HepG2 (cell line): ENCODE measurements around the gene CCL4. TPM values are rescaled to one million over a fixed set of nuclear protein-coding genes. Genes with fewer than 3 reads are reported as not detected.
"Not testable (repeated sequence)": the region's sequence is repeated elsewhere in the genome, so short reads cannot be mapped to it uniquely, and the experiment has no call there.

Source experiments
- ATAC-seq: fragments of 200-7000 bp; cut with Tn5 transposase; 3 replicates; pipeline ENCODE4 v1.9.1; 2020; ENCODE audit warnings: mild to moderate bottlenecking, moderate library complexity
- BruUV-seq: library from RNA; stranded (reverse); fragments of 400-500 nt; replicated peaks from 2 replicates; lab custom pipeline; 2021; lab: Mats Ljungman, UMichigan
- CTCF ChIA-PET: fragments of 300-600 bp; formaldehyde crosslinking; extraction: SDS; loops from one replicate; lab custom pipeline; 2021; ENCODE audit warnings: low total read pairs, inconsistent platforms, low intra/inter-chr PET ratio; lab: Yijun Ruan, JAX
- POLR2A ChIA-PET: fragments of 350-600 bp; sonication (Branson Sonifier 250); formaldehyde crosslinking; loops from one replicate; lab custom pipeline; 2020; ENCODE audit warnings: antibody characterized with exemption, inconsistent platforms; lab: Yijun Ruan, JAX
- DNase-seq: peaks from one replicate; pipeline ENCODE4 v3.0.0-alpha.2; 2015; ENCODE audit warnings: low spot score
- FAIRE-seq: peaks from 3 replicates; lab custom pipeline; 2011; peaks lifted over from hg19 to GRCh38; lab: Jason Lieb, UNC
- H2AFZ ChIP-seq: one replicate; pipeline ENCODE4 v1.6.1; 2011; ENCODE audit warnings: low read length, inconsistent platforms
- H3K27ac ChIP-seq: fragments of 300-600 bp; 3 replicates; pipeline ENCODE4 v1.8.0; 2011; ENCODE audit warnings: mixed run types, mild to moderate bottlenecking, mixed read lengths, low read length, inconsistent platforms; ENCODE audit not compliant: insufficient read depth; ENCODE audit errors: extremely low read length
- H3K27me3 ChIP-seq, 2 experiments: fragments of 200-600 bp in 1 of 2; 2 replicates in 1 of 2; 3 replicates in 1 of 2; pipeline versions ENCODE4 v1.6.0 to v1.8.0; 2011; ENCODE audit warnings: low read length in 2 of 2, mild to moderate bottlenecking in 2 of 2, moderate library complexity in 2 of 2, inconsistent platforms in 1 of 2; ENCODE audit not compliant: insufficient read depth in 2 of 2, control insufficient read depth in 1 of 2
- H3K36me3 ChIP-seq, 2 experiments: fragments of 200-600 bp in 1 of 2; replicated peaks in 1 of 2; 2 replicates in 1 of 2; 3 replicates in 1 of 2; pipeline versions ENCODE4 v1.5.1 to v1.8.0; 2011; ENCODE audit warnings: low read length in 2 of 2, inconsistent platforms in 1 of 2; ENCODE audit not compliant: insufficient read depth in 2 of 2, control insufficient read depth in 1 of 2
- H3K4me1 ChIP-seq: 2 replicates; pipeline ENCODE4 v1.5.1; 2012; ENCODE audit warnings: low read length, inconsistent platforms; ENCODE audit not compliant: insufficient read depth
- H3K4me2 ChIP-seq: 2 replicates; pipeline ENCODE4 v1.6.0; 2011; ENCODE audit warnings: low read depth, low read length, inconsistent platforms
- H3K4me3 ChIP-seq, 3 experiments: fragments of 200-600 bp in 1 of 3; sonication (generic), shearing (Covaris generic) in 1 of 3; replicated peaks in 1 of 3; 2 replicates each; pipeline ENCODE4 v1.5.1; 2011 to 2016; ENCODE audit warnings: low read length in 3 of 3, inconsistent platforms in 2 of 3, low read depth in 2 of 3, mild to moderate bottlenecking in 2 of 3, control low read depth in 1 of 3, mixed read lengths in 1 of 3; ENCODE audit not compliant: insufficient read depth in 1 of 3
- H3K79me2 ChIP-seq: one replicate; pipeline ENCODE4 v1.6.1; 2011; ENCODE audit warnings: low read length, inconsistent platforms; ENCODE audit not compliant: insufficient read depth
- H3K9ac ChIP-seq: 2 replicates; pipeline ENCODE4 v1.6.0; 2011; ENCODE audit warnings: mild to moderate bottlenecking, low read depth, low read length, inconsistent platforms; ENCODE audit not compliant: insufficient read depth
- H3K9me3 ChIP-seq: 2 replicates; pipeline ENCODE4 v1.5.1; 2012; ENCODE audit warnings: mild to moderate bottlenecking, low read length
- H4K20me1 ChIP-seq: 2 replicates; pipeline ENCODE4 v1.6.0; 2011; ENCODE audit warnings: inconsistent platforms, mild to moderate bottlenecking, low read length, moderate library complexity; ENCODE audit not compliant: insufficient read depth
- ATF2 ChIP-seq: sonication (generic); formaldehyde crosslinking; IDR thresholded peaks from 2 replicates; pipeline ENCODE4 v1.4.0; 2020; ENCODE audit warnings: missing genetic modification reagents
- GATAD2A ChIP-seq: IDR thresholded peaks from 2 replicates; pipeline ENCODE4 v1.6.1; 2016
- ISL2 ChIP-seq: sonication (generic); formaldehyde crosslinking; IDR thresholded peaks from 2 replicates; pipeline ENCODE4 v1.5.0; 2020; ENCODE audit warnings: missing genetic modification reagents
- MAFF ChIP-seq: IDR thresholded peaks from 2 replicates; pipeline ENCODE4 v1.6.1; 2011; ENCODE audit warnings: low read depth, low read length, improper control_type of control experiment
- MAFK ChIP-seq, 2 experiments: IDR thresholded peaks in 1 of 2; conservative IDR thresholded peaks in 1 of 2; 2 replicates each; pipeline ENCODE4 v1.6.1; 2011; ENCODE audit warnings: improper control_type of control experiment in 2 of 2, low read length in 2 of 2
- MNT ChIP-seq: fragments of 450-650 bp; IDR thresholded peaks from 2 replicates; pipeline ENCODE4 v1.6.1; 2016
- NR2F2 ChIP-seq: IDR thresholded peaks from 2 replicates; pipeline ENCODE4 v1.6.1; 2012; ENCODE audit warnings: low read depth, inconsistent platforms, borderline replicate concordance
- PLRG1 ChIP-seq: fragments of 450-650 bp; conservative IDR thresholded peaks from 2 replicates; pipeline ENCODE4 v1.6.1; 2016
- ZKSCAN1 ChIP-seq: fragments of 150-350 bp; IDR thresholded peaks from 2 replicates; pipeline ENCODE4 v1.6.1; 2014; ENCODE audit warnings: low read length
- ZNF616 ChIP-seq: sonication (generic); formaldehyde crosslinking; IDR thresholded peaks from 2 replicates; pipeline ENCODE4 v1.5.0; 2020; ENCODE audit warnings: low read depth, mild to moderate bottlenecking, missing genetic modification reagents
- WGBS: methylation state at CpG from one replicate; pipeline ENCODE4 v1.1.6; 2017; ENCODE audit warnings: low lambda C conversion rate; 5-methylcytosine and 5-hydroxymethylcytosine counted together
- in situ Hi-C: cut with HindIII; loops from 2 replicates; pipeline ENCODE4 v1.10.0; 2017; ENCODE audit warnings: low pct_unique_long_range_greater_than_20kb; ENCODE audit not compliant: extremely low pct_ligation_motif_present
- intact Hi-C: fragments of 100-400 bp; cut with micrococcal nuclease; formaldehyde crosslinking; loops from one replicate; pipeline ENCODE4 v1.10.0; 2022; ENCODE audit not compliant: unreplicated experiment
- polyA plus RNA-seq, 8 experiments: library from polyadenylated mRNA; depleted of rRNA in 3 of 8; stranded (reverse) in 7 of 8; unstranded in 1 of 8; fragments of >200 nt; fragmentation: Illumina TruSeq in 4 of 8; extraction: Trizol in 4 of 8; gene quantifications; 2 replicates each; pipeline versions ENCODE4 v1.2.1 to v1.2.3, GENCODE V29; 2011 to 2016; ENCODE audit warnings: low read depth in 4 of 8, missing spikeins in 1 of 8, mixed read lengths in 1 of 8; ENCODE audit not compliant: insufficient read depth in 1 of 8
- total RNA-seq, 5 experiments: library from RNA; depleted of rRNA; stranded (reverse); fragments of >200 nt; fragmentation: Illumina TruSeq; extraction: Trizol; gene quantifications; 2 replicates each; pipeline ENCODE4 v1.2.3, GENCODE V29; 2016; ENCODE audit warnings: low read depth in 1 of 5
- TF ChIP-seq, protein P1 (sequence below): IDR thresholded peaks from 2 replicates; pipeline ENCODE4 v1.6.1; 2016; ENCODE audit warnings: missing compliant biosample characterization, missing genetic modification reagents, borderline replicate concordance

CCL4 gene
- total and polyA plus RNA-seq, 2 of the 13 experiments (the other 11 are each of a cell fraction or from before 2014, with no cell fraction given), result not detected

- H3K9me3 ChIP-seq, result peaks cover 11% of the 10 kb centered on the region; the same call in 1 of the 2 replicates
- H2AFZ ChIP-seq, H3K9ac ChIP-seq, CTCF ChIA-PET, DNase-seq, intact Hi-C loops, H3K27ac ChIP-seq, BruUV-seq, H3K79me2 ChIP-seq, POLR2A ChIA-PET, H3K4me1 ChIP-seq, in situ Hi-C loops, H3K27me3 ChIP-seq, FAIRE-seq, H4K20me1 ChIP-seq, H3K4me3 ChIP-seq, ATAC-seq, H3K36me3 ChIP-seq, H3K4me2 ChIP-seq: not testable (repeated sequence)
- 22% methylated on average over 6 of the region's 6 CpGs for WGBS
Observed at GRCh38 chr17:36121099-36121498, 17.5 kb downstream of the CCL4 start.

DNA sequence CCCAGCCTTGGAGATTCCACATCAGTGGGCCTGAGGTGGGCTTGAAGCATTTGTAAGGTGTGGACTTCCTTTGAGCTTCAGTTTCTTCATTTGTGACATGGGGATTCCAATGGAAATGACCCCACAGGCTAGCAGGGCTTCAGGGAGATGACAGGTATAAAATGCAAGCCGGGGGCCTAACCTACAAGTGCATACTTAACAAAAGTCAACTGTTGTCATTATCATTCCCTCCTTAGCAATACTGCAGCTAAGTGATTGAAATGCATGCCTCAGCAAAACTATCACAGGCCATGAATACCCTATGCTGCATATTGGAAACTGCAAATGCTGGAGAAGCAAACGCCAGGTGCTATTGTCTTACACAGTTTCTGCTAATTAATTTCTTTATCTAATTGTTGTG lies 19.8 kb downstream of the CCL4 start:
- no TSS peak for BruUV-seq
- Histone ChIP-seq H2AFZ (no peak overlapping the region), H4K20me1 (no peaks in the 10 kb centered on the region), H3K79me2 (no peaks in the 10 kb centered on the region), H3K9me3 (peaks cover 11% of the 10 kb centered on the region; the same call in 1 of the 2 replicates), H3K36me3 (no peaks in the 10 kb centered on the region), H3K9ac (no peak overlapping the region), H3K4me3 (no peak overlapping the region), H3K4me1 (no peaks in the 10 kb centered on the region), H3K4me2 (no peak overlapping the region), H3K27me3 (no peaks in the 10 kb centered on the region), H3K27ac (no peak overlapping the region)
- TF ChIP-seq ISL2 (CRISPR knock-in tag), result no peak
- no peak for TF ChIP-seq ATF2 (CRISPR knock-in tag)
- peak; percentile 42; the same call in 1 of the 2 replicates for TF ChIP-seq MAFF
- peak; percentile 12 to 66; a peak in 2 of 4 replicates for TF ChIP-seq MAFK (conservative IDR thresholded peaks at IDR 0.05 in 1 of 2, IDR thresholded peaks at IDR 0.05 in 1 of 2; ENCODE audit: low read length in 2 of 2)
- no peak for TF ChIP-seq GATAD2A (CRISPR knock-in tag)
- TF ChIP-seq, protein P1, sequence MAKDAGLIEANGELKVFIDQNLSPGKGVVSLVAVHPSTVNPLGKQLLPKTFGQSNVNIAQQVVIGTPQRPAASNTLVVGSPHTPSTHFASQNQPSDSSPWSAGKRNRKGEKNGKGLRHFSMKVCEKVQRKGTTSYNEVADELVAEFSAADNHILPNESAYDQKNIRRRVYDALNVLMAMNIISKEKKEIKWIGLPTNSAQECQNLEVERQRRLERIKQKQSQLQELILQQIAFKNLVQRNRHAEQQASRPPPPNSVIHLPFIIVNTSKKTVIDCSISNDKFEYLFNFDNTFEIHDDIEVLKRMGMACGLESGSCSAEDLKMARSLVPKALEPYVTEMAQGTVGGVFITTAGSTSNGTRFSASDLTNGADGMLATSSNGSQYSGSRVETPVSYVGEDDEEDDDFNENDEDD (CRISPR knock-in tag), result no peak
- TF ChIP-seq PLRG1, result no peak
- TF ChIP-seq ZKSCAN1, result no peak
- no peak for TF ChIP-seq MNT
- no peak for TF ChIP-seq NR2F2
- no peak for TF ChIP-seq ZNF616 (CRISPR knock-in tag)
- in situ Hi-C loops (no loop called here), intact Hi-C loops (no loop called here)
- ChIA-PET CTCF (no interaction called here), POLR2A (no interaction called here)
- DNase-seq (no peak), FAIRE-seq (no peak), ATAC-seq (no peak)
- WGBS, result 8% methylated on average over 2 of the region's 2 CpGs
